Osteocyte (in vitro differentiated cells): ENCODE data around the gene TENM4. TPM values are rescaled to one million over a fixed set of nuclear protein-coding genes. Genes with fewer than 3 reads are reported as not detected.

Experiments
- DNase-seq: peaks from one replicate; pipeline ENCODE4 v3.0.0; 2021; ENCODE audit warnings: mixed read lengths; ENCODE audit not compliant: unreplicated experiment; ENCODE audit errors: extremely low spot score
- H3K27ac Mint-ChIP-seq: one replicate; pipeline ENCODE4 v1.8.0; 2021; ENCODE audit warnings: mild to moderate bottlenecking, mixed read lengths; ENCODE audit not compliant: unreplicated experiment
- H3K27me3 Mint-ChIP-seq: one replicate; pipeline ENCODE4 v1.8.0; 2021; ENCODE audit warnings: mixed read lengths; ENCODE audit not compliant: unreplicated experiment
- H3K36me3 Mint-ChIP-seq: one replicate; pipeline ENCODE4 v1.8.0; 2021; ENCODE audit warnings: mixed read lengths; ENCODE audit not compliant: unreplicated experiment
- H3K4me1 Mint-ChIP-seq: one replicate; pipeline ENCODE4 v1.8.0; 2021; ENCODE audit warnings: mixed read lengths; ENCODE audit not compliant: unreplicated experiment
- H3K4me3 Mint-ChIP-seq: one replicate; pipeline ENCODE4 v1.8.0; 2021; ENCODE audit warnings: mild to moderate bottlenecking, moderate library complexity, mixed read lengths; ENCODE audit not compliant: unreplicated experiment
- H3K9me3 Mint-ChIP-seq: one replicate; pipeline ENCODE4 v1.8.0; 2021; ENCODE audit warnings: mixed read lengths; ENCODE audit not compliant: unreplicated experiment
- total RNA-seq: library from RNA; stranded (reverse); gene quantifications from 2 replicates; pipeline ENCODE4 v1.2.1, GENCODE V29; 2021
- TF ChIP-seq, protein P1 (sequence below): fragments of 200-600 bp; sonication (generic); IDR thresholded peaks from 2 replicates; pipeline ENCODE4 v1.5.0; 2021; ENCODE audit warnings: antibody characterized with exemption, mild to moderate bottlenecking, moderate library complexity

The TENM4 gene
- total RNA-seq, 1 donor from 2014 or later = 74.1 TPM

DNA sequence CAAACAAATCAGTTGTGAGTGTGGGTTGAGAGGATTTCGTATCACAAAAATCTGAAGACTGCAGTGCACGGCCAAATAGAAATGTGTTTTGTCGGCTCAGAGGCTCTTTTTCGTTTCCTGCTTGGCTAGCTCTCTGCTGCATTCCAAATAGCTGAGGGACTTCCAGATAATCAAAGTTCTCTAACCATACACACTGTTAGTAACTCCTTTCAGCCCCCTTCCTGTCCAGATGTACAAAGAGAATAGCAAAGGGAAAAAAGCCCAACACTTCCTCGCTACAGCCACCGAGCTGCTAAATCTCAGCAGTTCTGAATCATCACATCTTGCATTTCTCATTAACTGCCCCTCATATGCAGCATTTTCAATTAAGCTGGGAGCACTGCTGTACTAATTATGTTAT, 203.1 kb downstream of the TENM4 start:
- H3K27ac Mint-ChIP-seq = peak overlapping the region; percentile 49

DNA sequence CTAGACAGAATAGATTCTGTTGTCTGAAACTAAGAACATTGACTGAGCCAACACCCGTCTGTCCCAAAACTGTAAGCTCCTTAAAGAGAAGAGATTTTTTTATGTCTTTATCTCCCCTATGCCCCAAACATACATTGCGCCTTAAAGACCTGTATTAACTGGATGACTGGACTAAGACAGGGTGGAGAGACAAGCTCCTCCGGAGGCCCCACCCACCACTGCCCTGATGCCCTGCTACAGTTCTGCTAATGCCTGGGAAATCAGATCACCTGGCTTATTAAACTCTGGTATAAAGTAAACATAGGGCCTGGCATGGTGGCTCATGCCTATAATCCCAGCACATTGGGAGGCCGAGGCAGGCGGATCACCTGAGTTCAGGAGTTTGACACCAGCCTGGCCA, 203.7 kb downstream of the TENM4 start:
- Mint-ChIP-seq H3K36me3 (no peaks in the 10 kb centered on the region), H3K27me3 (no peaks in the 10 kb centered on the region), H3K27ac (peak overlapping the region; percentile 49), H3K9me3 (no peaks in the 10 kb centered on the region), H3K4me3 (no peak overlapping the region), H3K4me1 (peaks cover 34% of the 10 kb centered on the region)
- no peak for DNase-seq
- TF ChIP-seq, protein P1, sequence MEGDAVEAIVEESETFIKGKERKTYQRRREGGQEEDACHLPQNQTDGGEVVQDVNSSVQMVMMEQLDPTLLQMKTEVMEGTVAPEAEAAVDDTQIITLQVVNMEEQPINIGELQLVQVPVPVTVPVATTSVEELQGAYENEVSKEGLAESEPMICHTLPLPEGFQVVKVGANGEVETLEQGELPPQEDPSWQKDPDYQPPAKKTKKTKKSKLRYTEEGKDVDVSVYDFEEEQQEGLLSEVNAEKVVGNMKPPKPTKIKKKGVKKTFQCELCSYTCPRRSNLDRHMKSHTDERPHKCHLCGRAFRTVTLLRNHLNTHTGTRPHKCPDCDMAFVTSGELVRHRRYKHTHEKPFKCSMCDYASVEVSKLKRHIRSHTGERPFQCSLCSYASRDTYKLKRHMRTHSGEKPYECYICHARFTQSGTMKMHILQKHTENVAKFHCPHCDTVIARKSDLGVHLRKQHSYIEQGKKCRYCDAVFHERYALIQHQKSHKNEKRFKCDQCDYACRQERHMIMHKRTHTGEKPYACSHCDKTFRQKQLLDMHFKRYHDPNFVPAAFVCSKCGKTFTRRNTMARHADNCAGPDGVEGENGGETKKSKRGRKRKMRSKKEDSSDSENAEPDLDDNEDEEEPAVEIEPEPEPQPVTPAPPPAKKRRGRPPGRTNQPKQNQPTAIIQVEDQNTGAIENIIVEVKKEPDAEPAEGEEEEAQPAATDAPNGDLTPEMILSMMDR = no peak

More for the DNA sequence above, 203.1 kb downstream of the TENM4 start:
- H3K4me3 Mint-ChIP-seq = no peak overlapping the region
- H3K27me3 Mint-ChIP-seq = no peaks in the 10 kb centered on the region
- peaks cover 5% of the 10 kb centered on the region for H3K9me3 Mint-ChIP-seq
- TF ChIP-seq, protein P1 = no peak
- peaks cover 39% of the 10 kb centered on the region for H3K4me1 Mint-ChIP-seq
- peaks cover 3% of the 10 kb centered on the region for H3K36me3 Mint-ChIP-seq
- no peak for DNase-seq

DNA sequence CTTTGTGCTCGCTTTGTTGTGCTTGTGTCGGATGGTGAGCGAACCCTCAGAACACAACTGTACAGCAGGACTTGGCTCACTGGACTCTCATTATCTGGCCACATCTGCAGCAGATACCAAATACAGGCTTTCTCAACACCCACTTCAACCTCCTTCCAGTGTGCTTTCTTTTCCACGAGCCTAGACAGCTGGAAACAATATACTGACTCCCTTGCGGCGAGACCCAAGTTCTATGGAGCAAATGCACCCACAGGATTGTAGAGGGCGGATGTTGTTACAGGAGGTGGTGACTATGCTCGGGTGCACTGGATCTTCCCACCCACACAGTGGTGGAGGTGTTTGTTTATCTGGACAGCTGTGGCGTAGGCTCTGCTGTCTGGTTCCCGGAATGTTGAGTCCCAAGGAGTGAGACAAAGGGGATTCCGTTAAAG, 204.3 kb downstream of the TENM4 start:
- Mint-ChIP-seq H3K4me1 (peaks cover 34% of the 10 kb centered on the region), H3K4me3 (no peak overlapping the region), H3K27me3 (no peaks in the 10 kb centered on the region), H3K9me3 (no peaks in the 10 kb centered on the region), H3K27ac (peak overlapping the region; percentile 49), H3K36me3 (no peaks in the 10 kb centered on the region)
- no peak for DNase-seq
- TF ChIP-seq, protein P1 = no peak

DNA sequence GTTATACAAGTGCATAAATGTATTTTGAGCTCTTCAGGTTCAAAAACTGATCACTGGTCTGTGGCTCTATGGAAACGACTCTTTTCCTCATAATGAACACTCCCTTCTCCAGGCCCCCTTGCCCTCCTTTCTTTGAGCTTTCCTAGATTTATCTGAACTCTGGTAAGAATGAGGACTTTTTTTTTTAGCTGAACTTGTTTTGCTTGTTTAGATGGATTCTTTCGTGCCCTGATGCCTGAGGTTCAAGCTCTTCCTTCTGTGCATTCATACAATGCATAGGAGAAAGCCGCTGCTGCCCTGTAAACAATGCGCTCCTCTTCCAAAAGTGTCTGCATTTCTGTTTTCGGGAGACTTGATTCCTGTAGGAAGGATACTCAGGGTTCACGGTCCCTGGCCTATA, 205.1 kb downstream of the TENM4 start:
- peaks cover 29% of the 10 kb centered on the region for H3K4me1 Mint-ChIP-seq

DNA sequence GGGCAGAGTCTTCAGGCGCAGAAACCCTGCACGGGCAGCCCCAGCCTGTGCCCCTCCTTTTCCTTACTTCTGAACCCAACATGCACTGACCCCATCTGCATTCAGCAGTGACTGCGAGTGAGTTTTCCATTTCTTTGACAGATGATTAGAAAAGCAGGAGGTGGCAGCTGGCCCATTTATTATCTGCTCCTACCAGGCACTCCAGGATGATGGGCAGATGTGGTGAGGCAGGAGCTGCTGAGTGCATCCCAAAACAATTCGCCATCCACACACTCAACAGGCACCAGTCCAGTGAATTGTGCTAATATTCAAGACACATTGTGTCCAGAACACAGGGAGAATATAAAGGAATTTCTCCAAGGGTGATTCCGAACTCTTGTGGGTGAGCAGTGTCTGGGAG, 208.5 kb downstream of the TENM4 start:
- TF ChIP-seq, protein P1 = no peak
- Mint-ChIP-seq H3K27me3 (peaks cover 15% of the 10 kb centered on the region), H3K4me1 (peaks cover 19% of the 10 kb centered on the region), H3K36me3 (no peaks in the 10 kb centered on the region), H3K27ac (no peak overlapping the region), H3K9me3 (no peaks in the 10 kb centered on the region), H3K4me3 (no peak overlapping the region)
- no peak for DNase-seq

More for the DNA sequence above, 205.1 kb downstream of the TENM4 start:
- Mint-ChIP-seq H3K36me3 (no peaks in the 10 kb centered on the region), H3K27me3 (no peaks in the 10 kb centered on the region), H3K27ac (no peak overlapping the region), H3K9me3 (no peaks in the 10 kb centered on the region), H3K4me3 (no peak overlapping the region)
- no peak for DNase-seq
- TF ChIP-seq, protein P1 = no peak
